Endothelial cell of umbilical vein (primary cell): Measurements from ENCODE around the gene GLRB. TPM values are rescaled to one million over a fixed set of nuclear protein-coding genes. Genes with fewer than 3 reads are reported as not detected.

Source experiments
- BruUV-seq: library from RNA; stranded (reverse); fragments of 400-500 nt; replicated peaks from 2 replicates; lab custom pipeline; 2021; lab: Mats Ljungman, UMichigan
- CTCF ChIA-PET: fragments of 300-600, 350-600 bp; sonication (Branson Sonifier 250); formaldehyde crosslinking; loops from one replicate; lab custom pipeline; 2021; ENCODE audit warnings: antibody characterized with exemption, inconsistent platforms; lab: Charles Lee
- POLR2A ChIA-PET: fragments of 300-600, 350-600 bp; sonication (Branson Sonifier 250); formaldehyde crosslinking; loops from one replicate; lab custom pipeline; 2021; ENCODE audit warnings: antibody characterized with exemption, inconsistent platforms; lab: Charles Lee
- DNase-seq: peaks from one replicate; pipeline ENCODE4 v3.0.0-alpha.2; 2011; ENCODE audit warnings: low read depth, low spot score
- FAIRE-seq: peaks from 2 replicates; lab custom pipeline; 2011; peaks lifted over from hg19 to GRCh38; lab: Jason Lieb, UNC
- H2AFZ ChIP-seq: 2 replicates; pipeline ENCODE4 v1.6.0; 2012; ENCODE audit warnings: low read depth, low read length, control low read depth, inconsistent platforms
- H3K27ac ChIP-seq: 2 replicates; pipeline ENCODE4 v1.5.1; 2011; ENCODE audit warnings: low read depth, mild to moderate bottlenecking, control low read depth, low read length, moderate library complexity; ENCODE audit not compliant: insufficient read depth
- H3K27me3 ChIP-seq, 2 experiments: 2 replicates each; pipeline versions ENCODE4 v1.6.0 to v1.6.1; 2011; ENCODE audit warnings: low read length in 2 of 2, mixed read lengths in 1 of 2; ENCODE audit not compliant: control insufficient read depth in 2 of 2, insufficient read depth in 2 of 2
- H3K36me3 ChIP-seq, 2 experiments: 2 replicates in 1 of 2; 3 replicates in 1 of 2; pipeline ENCODE4 v1.5.1; 2011; ENCODE audit warnings: low read length in 2 of 2, mild to moderate bottlenecking in 1 of 2, moderate library complexity in 1 of 2; ENCODE audit not compliant: control insufficient read depth in 2 of 2, insufficient read depth in 2 of 2; ENCODE audit errors: extremely low read depth in 1 of 2
- H3K4me1 ChIP-seq: 3 replicates; pipeline ENCODE4 v1.5.1; 2011; ENCODE audit warnings: mild to moderate bottlenecking, low read length; ENCODE audit not compliant: control insufficient read depth, insufficient read depth; ENCODE audit errors: extremely low read depth
- H3K4me2 ChIP-seq: 2 replicates; pipeline ENCODE4 v1.6.1; 2011; ENCODE audit warnings: low read length, control low read depth, mixed read lengths; ENCODE audit not compliant: insufficient read depth
- H3K4me3 ChIP-seq, 3 experiments: fragments of 200-600 bp in 1 of 3; sonication (generic), shearing (Covaris generic) in 1 of 3; replicated peaks in 1 of 3; 2 replicates each; pipeline ENCODE4 v1.5.1; 2011 to 2016; ENCODE audit warnings: control low read depth in 3 of 3, low read length in 3 of 3, mild to moderate bottlenecking in 2 of 3, inconsistent platforms in 1 of 3, low read depth in 1 of 3, moderate library complexity in 1 of 3; ENCODE audit not compliant: insufficient read depth in 1 of 3
- H3K79me2 ChIP-seq: 2 replicates; pipeline ENCODE4 v1.6.0; 2012; ENCODE audit warnings: low read length, inconsistent platforms; ENCODE audit not compliant: control insufficient read depth, insufficient read depth
- H3K9ac ChIP-seq: replicated peaks from 2 replicates; pipeline ENCODE3; 2011; ENCODE audit warnings: low read length, control low read depth; ENCODE audit not compliant: insufficient read depth; ENCODE audit errors: extremely low read depth
- H3K9me1 ChIP-seq: replicated peaks from 3 replicates; pipeline ENCODE4 v1.6.0; 2011; ENCODE audit warnings: mild to moderate bottlenecking, low read length; ENCODE audit not compliant: control insufficient read depth, insufficient read depth; ENCODE audit errors: extremely low read depth
- H3K9me3 ChIP-seq: replicated peaks from 2 replicates; pipeline ENCODE4 v1.5.1; 2012; ENCODE audit warnings: low read length, inconsistent platforms; ENCODE audit not compliant: control insufficient read depth, insufficient read depth
- H4K20me1 ChIP-seq: replicated peaks from 2 replicates; pipeline ENCODE3; 2011; ENCODE audit warnings: mild to moderate bottlenecking, low read length; ENCODE audit not compliant: control insufficient read depth, insufficient read depth; ENCODE audit errors: extremely low read depth
- EZH2 ChIP-seq: IDR thresholded peaks from 2 replicates; pipeline ENCODE4 v1.6.1; 2012; ENCODE audit warnings: borderline replicate concordance, low read depth, mild to moderate bottlenecking, moderate library complexity, low read length, inconsistent platforms; ENCODE audit not compliant: severe bottlenecking
- FOS ChIP-seq: IDR thresholded peaks from 2 replicates; pipeline ENCODE4 v1.6.1; 2011; ENCODE audit warnings: mild to moderate bottlenecking, low read length, moderate library complexity, borderline replicate concordance; ENCODE audit not compliant: insufficient read depth
- GATA2 ChIP-seq: IDR thresholded peaks from 2 replicates; pipeline ENCODE4 v1.7.0; 2011; ENCODE audit warnings: low read depth, mild to moderate bottlenecking, moderate library complexity, mixed read lengths, low read length; ENCODE audit not compliant: insufficient read length, insufficient read depth
- JUN ChIP-seq: IDR thresholded peaks from 2 replicates; pipeline ENCODE4 v1.6.1; 2011; ENCODE audit warnings: borderline replicate concordance, low read depth; ENCODE audit not compliant: insufficient read length, insufficient read depth
- MYC ChIP-seq: IDR thresholded peaks from one replicate; pipeline ENCODE4 v1.6.1; 2011; ENCODE audit warnings: mild to moderate bottlenecking, low read depth, low read length
- POLR2A ChIP-seq: IDR thresholded peaks from 2 replicates; pipeline ENCODE4 v1.6.1; 2012; ENCODE audit warnings: low read depth, mild to moderate bottlenecking, control low read depth, low read length
- POLR2AphosphoS5 ChIP-seq: IDR thresholded peaks from 2 replicates; pipeline ENCODE4 v1.6.1; 2012; ENCODE audit warnings: low read depth, mild to moderate bottlenecking, control low read depth, low read length, moderate library complexity; ENCODE audit not compliant: insufficient read depth
- dilution Hi-C: fragments of 300-500 bp; cut with MboI; formaldehyde crosslinking; loops from one replicate; pipeline ENCODE4 v1.15.0; 2019; ENCODE audit warnings: low sequenced_read_pairs; ENCODE audit not compliant: extremely low pct_ligation_motif_present
- intact Hi-C: fragments of 100-400 bp; cut with micrococcal nuclease; formaldehyde crosslinking; loops from one replicate; pipeline ENCODE4 v1.10.0; 2022
- polyA plus RNA-seq, 4 experiments: library from polyadenylated mRNA; depleted of rRNA in 3 of 4; stranded (reverse) in 3 of 4; unstranded in 1 of 4; fragments of >200 nt; gene quantifications; 2 replicates each; pipeline versions ENCODE4 v1.2.1 to v1.2.3, GENCODE V29; 2011 to 2012; ENCODE audit warnings: missing spikeins in 1 of 4
- total RNA-seq: library from RNA; stranded (reverse); gene quantifications from 2 replicates; pipeline ENCODE4 v1.2.3, GENCODE V29; 2021
- TF ChIP-seq, protein P1 (sequence below): IDR thresholded peaks from 2 replicates; pipeline ENCODE4 v1.6.1; 2011; ENCODE audit not compliant: insufficient read depth, insufficient read length
- TF ChIP-seq, protein P2 (sequence below), 2 donors: IDR thresholded peaks; 1 replicate in 1 of 2; 2 replicates in 1 of 2; pipeline ENCODE4 v1.5.1; 2011; ENCODE audit warnings: low read length in 2 of 2, mild to moderate bottlenecking in 2 of 2, moderate library complexity in 2 of 2, control low read depth in 1 of 2, inconsistent platforms in 1 of 2, low read depth in 1 of 2; ENCODE audit not compliant: insufficient read depth in 1 of 2; ENCODE audit errors: extremely low read depth in 1 of 2

Gene GLRB
- total and polyA plus RNA-seq, 2 donors (not counting 3 experiments of a cell fraction or from before 2014, with no cell fraction given): 3.8 to 5.7 TPM

DNA sequence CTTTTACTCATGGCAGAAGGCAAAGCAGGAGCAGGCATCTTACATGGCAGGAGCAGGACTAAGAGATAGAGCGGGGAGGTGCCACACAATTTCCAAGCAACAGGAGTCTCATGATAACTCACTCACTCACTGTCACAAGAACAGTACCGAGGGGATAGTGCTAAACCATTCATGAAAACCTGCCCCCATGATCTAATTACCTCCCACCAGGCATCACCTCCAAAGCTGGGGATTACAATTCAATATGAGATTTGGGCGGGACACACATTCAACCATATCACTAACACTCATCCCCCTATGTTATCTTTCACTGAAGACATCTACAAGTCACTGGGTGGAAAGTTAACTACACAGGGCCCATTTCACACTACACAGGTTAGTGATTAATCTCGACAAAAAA is 25.4 kb upstream of the GLRB start:
- H4K20me1 ChIP-seq: no peaks in the 10 kb centered on the region
- CTCF ChIA-PET: interaction anchor here (0.8 to 1.7 kb wide), 3 partner anchors 66 to 575 kb away, joined by 3 to 10 read pairs (median 6); no protein-coding TSS in a partner anchor
- no peaks in the 10 kb centered on the region for H3K27me3 ChIP-seq
- FAIRE-seq (no peak), DNase-seq (no peak)
- dilution Hi-C loops: no loop called here
- POLR2A ChIA-PET: no interaction called here
- no peaks in the 10 kb centered on the region for H3K36me3 ChIP-seq
- no peaks in the 10 kb centered on the region for H3K9me1 ChIP-seq
- H3K9me3 ChIP-seq: no peaks in the 10 kb centered on the region
- no peak overlapping the region for H2AFZ ChIP-seq
- H3K79me2 ChIP-seq: no peaks in the 10 kb centered on the region
- BruUV-seq: no TSS peak
- intact Hi-C loops: no loop called here
- H3K4me1 ChIP-seq: peaks cover 3% of the 10 kb centered on the region
- H3K4me3 ChIP-seq: no peak overlapping the region
- H3K4me2 ChIP-seq: no peak overlapping the region
- no peak overlapping the region for H3K27ac ChIP-seq
- no peak overlapping the region for H3K9ac ChIP-seq
- TF ChIP-seq EZH2 (no peak), POLR2A (no peak), POLR2AphosphoS5 (no peak), JUN (no peak), GATA2 (no peak), FOS (no peak), MYC (no peak)
- TF ChIP-seq, protein P1, sequence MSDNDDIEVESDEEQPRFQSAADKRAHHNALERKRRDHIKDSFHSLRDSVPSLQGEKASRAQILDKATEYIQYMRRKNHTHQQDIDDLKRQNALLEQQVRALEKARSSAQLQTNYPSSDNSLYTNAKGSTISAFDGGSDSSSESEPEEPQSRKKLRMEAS: no peak
- TF ChIP-seq, protein P2, sequence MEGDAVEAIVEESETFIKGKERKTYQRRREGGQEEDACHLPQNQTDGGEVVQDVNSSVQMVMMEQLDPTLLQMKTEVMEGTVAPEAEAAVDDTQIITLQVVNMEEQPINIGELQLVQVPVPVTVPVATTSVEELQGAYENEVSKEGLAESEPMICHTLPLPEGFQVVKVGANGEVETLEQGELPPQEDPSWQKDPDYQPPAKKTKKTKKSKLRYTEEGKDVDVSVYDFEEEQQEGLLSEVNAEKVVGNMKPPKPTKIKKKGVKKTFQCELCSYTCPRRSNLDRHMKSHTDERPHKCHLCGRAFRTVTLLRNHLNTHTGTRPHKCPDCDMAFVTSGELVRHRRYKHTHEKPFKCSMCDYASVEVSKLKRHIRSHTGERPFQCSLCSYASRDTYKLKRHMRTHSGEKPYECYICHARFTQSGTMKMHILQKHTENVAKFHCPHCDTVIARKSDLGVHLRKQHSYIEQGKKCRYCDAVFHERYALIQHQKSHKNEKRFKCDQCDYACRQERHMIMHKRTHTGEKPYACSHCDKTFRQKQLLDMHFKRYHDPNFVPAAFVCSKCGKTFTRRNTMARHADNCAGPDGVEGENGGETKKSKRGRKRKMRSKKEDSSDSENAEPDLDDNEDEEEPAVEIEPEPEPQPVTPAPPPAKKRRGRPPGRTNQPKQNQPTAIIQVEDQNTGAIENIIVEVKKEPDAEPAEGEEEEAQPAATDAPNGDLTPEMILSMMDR (IDR thresholded peaks at IDR 0.05; ENCODE audit: extremely low read depth in 1 of 2, insufficient read depth in 1 of 2, low read depth in 1 of 2, low read length in 2 of 2): no peak
